ENCODE data around the gene KIAA1958.

GRCh38 chr9:112699230-112699629 lies 212.6 kb downstream of the KIAA1958 start:
- TF ChIP-seq CTCF (IDR thresholded peaks at IDR 0.05) (no peak), POLR2A (IDR thresholded peaks at IDR 0.05) (no peak)

Measured in body of pancreas (tissue), 4 donors.